Lung (tissue), 12 donors: Measurements from ENCODE around the gene BCAT1. TPM values are rescaled to one million over a fixed set of nuclear protein-coding genes. Genes with fewer than 3 reads are reported as not detected.

ENCODE experiments used
- ATAC-seq: fragments of 200-7000 bp; cut with Tn5 transposase; one replicate; pipeline ENCODE4 v1.9.1; 2020; ENCODE audit warnings: moderate number of reproducible peaks; ENCODE audit not compliant: insufficient read depth, low FRiP score
- DNase-seq, 3 donors: peaks; one replicate each; pipeline ENCODE4 v3.0.0-alpha.2; 2013 to 2017
- H3K27ac ChIP-seq, 2 donors: one replicate each; pipeline ENCODE4 v1.5.1; 2013; ENCODE audit warnings: mild to moderate bottlenecking in 2 of 2, moderate library complexity in 2 of 2, control low read depth in 1 of 2, inconsistent platforms in 1 of 2, low read depth in 1 of 2, low read length in 1 of 2
- H3K27me3 ChIP-seq, 3 donors: one replicate each; pipeline ENCODE4 v1.5.1; 2013; ENCODE audit warnings: low read length in 2 of 3; ENCODE audit not compliant: control insufficient read depth in 3 of 3, insufficient read depth in 3 of 3
- H3K36me3 ChIP-seq, 4 donors: one replicate each; pipeline ENCODE4 v1.5.1; 2013; ENCODE audit warnings: low read length in 4 of 4, mild to moderate bottlenecking in 1 of 4, moderate library complexity in 1 of 4; ENCODE audit not compliant: control insufficient read depth in 4 of 4, insufficient read depth in 4 of 4
- H3K4me1 ChIP-seq, 5 donors: one replicate each; pipeline ENCODE4 v1.5.1; 2013; ENCODE audit warnings: low read length in 5 of 5, mild to moderate bottlenecking in 2 of 5, moderate library complexity in 1 of 5; ENCODE audit not compliant: control insufficient read depth in 5 of 5, insufficient read depth in 5 of 5
- H3K4me3 ChIP-seq: one replicate; pipeline ENCODE4 v1.5.1; 2013; ENCODE audit warnings: mild to moderate bottlenecking, control low read depth, moderate library complexity
- H3K9ac ChIP-seq, 2 donors: one replicate each; pipeline ENCODE4 v1.5.1; 2013; ENCODE audit warnings: low read length in 2 of 2, control low read depth in 1 of 2; ENCODE audit not compliant: insufficient read depth in 1 of 2
- H3K9me3 ChIP-seq, 4 donors: one replicate each; pipeline ENCODE4 v1.5.1; 2013; ENCODE audit warnings: low read length in 3 of 4, mild to moderate bottlenecking in 1 of 4, moderate library complexity in 1 of 4; ENCODE audit not compliant: control insufficient read depth in 4 of 4, insufficient read depth in 3 of 4
- CTCF ChIP-seq: IDR thresholded peaks from 2 replicates; pipeline ENCODE4 v1.5.1; 2012; ENCODE audit warnings: mild to moderate bottlenecking; ENCODE audit errors: control extremely low read depth, extremely low read depth
- WGBS, 2 donors: extraction: QIAGEN DNeasy Blood & Tissue Kit; methylation state at CpG; one replicate each; pipeline ENCODE4 v1.1.7; 2013; 5-methylcytosine and 5-hydroxymethylcytosine counted together
- polyA plus RNA-seq, 2 donors: library from polyadenylated mRNA; stranded (reverse); fragments of 200-250 nt; gene quantifications; one replicate each; pipeline ENCODE4 v1.2.1, GENCODE V29; 2013
- total RNA-seq, 2 donors: library from RNA; depleted of rRNA in 1 of 2; stranded (reverse); fragments of >200 nt in 1 of 2; gene quantifications; one replicate each; pipeline ENCODE4 v1.2.1, GENCODE V29; 2014 to 2021
- donor health status: control.
- donor health status: control.
- donor health status: Bipolar disorder and iron deficiency.
- donor health status: healthy.
- donor health status: DM: yes; HTN: yes; CAD: no.

Gene BCAT1
- total and polyA plus RNA-seq, 4 donors: 11.7 to 94.9 (median 40.9) TPM

- TF ChIP-seq CTCF: no peak
- Histone ChIP-seq H3K9me3 (no peaks in the 10 kb centered on the region), H3K9ac (no peak overlapping the region), H3K4me3 (no peak overlapping the region), H3K4me1 (peaks cover 0 to 7% (median 0%) of the 10 kb centered on the region in 5 donors), H3K36me3 (no peaks in the 10 kb centered on the region), H3K27ac (no peak overlapping the region), H3K27me3 (no peaks in the 10 kb centered on the region)
- ATAC-seq (peak; percentile 4), DNase-seq (no peak)
- WGBS, 2 donors: 74% methylated on average over 6 of the region's 6 CpGs
These were observed 26.8 kb downstream of the BCAT1 start for GRCh38 chr12:24922090-24922489.

GRCh38 chr12:24921251-24922038, 27.5 kb downstream of the BCAT1 start:
- Histone ChIP-seq H3K27me3 (no peaks in the 10 kb centered on the region), H3K36me3 (no peaks in the 10 kb centered on the region), H3K4me1 (peaks cover 0 to 7% (median 0%) of the 10 kb centered on the region in 5 donors), H3K9me3 (no peaks in the 10 kb centered on the region), H3K27ac (no peak overlapping the region), H3K4me3 (no peak overlapping the region), H3K9ac (no peak overlapping the region)
- WGBS, 2 donors: 67 to 70% methylated on average over 3 of the region's 3 CpGs
- no peak for TF ChIP-seq CTCF
- ATAC-seq: no peak
- peak in 1 of 3 donors; percentile 38 for DNase-seq

- no peak for ATAC-seq
These were observed 28.8 kb downstream of the BCAT1 start for GRCh38 chr12:24920141-24920540.

More at GRCh38 chr12:24920141-24920540, 28.8 kb downstream of the BCAT1 start:
- Histone ChIP-seq H3K4me1 (peaks cover 0 to 7% (median 0%) of the 10 kb centered on the region in 5 donors), H3K27ac (no peak overlapping the region), H3K36me3 (no peaks in the 10 kb centered on the region), H3K9me3 (no peaks in the 10 kb centered on the region), H3K27me3 (no peaks in the 10 kb centered on the region), H3K4me3 (no peak overlapping the region), H3K9ac (no peak overlapping the region)
- TF ChIP-seq CTCF: no peak
- no peak for DNase-seq
- WGBS, 2 donors: 94 to 95% methylated on average over 3 of the region's 3 CpGs
